Transverse colon (tissue), 3 donors: ENCODE measurements around the gene RHOBTB1.

Experiments used
- POLR2A ChIP-seq: fragments of 450-650 bp; IDR thresholded peaks from one replicate; pipeline ENCODE4 v1.6.1; 2016; ENCODE audit warnings: antibody characterized with exemption, mild to moderate bottlenecking, moderate library complexity
- TF ChIP-seq, protein P1 (sequence below), 5 experiments: fragments of 200-600 bp in 3 of 5; fragments of 450-650 bp in 2 of 5; sonication (generic) in 3 of 5; IDR thresholded peaks; 1 replicate in 2 of 5; 2 replicates in 3 of 5; pipeline ENCODE4 v1.5.1; 2016 to 2017; ENCODE audit warnings: antibody characterized with exemption in 5 of 5, inconsistent platforms in 3 of 5, mild to moderate bottlenecking in 2 of 5, moderate library complexity in 1 of 5

DNA sequence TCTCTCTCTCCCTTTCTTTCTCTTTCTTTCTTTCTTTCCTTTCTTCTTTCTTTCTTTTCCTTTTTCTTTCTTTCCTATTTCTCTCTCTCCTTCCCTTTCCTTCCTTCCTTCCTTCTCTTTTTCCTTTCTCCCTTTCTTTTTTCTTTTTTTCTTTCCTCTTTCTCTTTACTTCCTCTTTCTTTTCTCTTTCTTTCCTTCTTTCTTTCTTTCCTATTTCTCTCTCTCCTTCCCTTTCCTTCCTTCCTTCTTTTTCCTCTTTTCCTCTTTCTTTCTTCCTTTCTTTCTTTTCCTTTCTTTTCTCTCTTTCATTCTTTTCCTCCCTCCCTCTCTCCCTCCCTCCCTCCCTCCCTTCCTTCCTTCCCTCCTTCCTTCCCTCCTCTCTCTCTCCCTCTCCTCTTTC lies 81.5 kb downstream of the RHOBTB1 start:
- no peak for TF ChIP-seq POLR2A
- TF ChIP-seq, protein P1, sequence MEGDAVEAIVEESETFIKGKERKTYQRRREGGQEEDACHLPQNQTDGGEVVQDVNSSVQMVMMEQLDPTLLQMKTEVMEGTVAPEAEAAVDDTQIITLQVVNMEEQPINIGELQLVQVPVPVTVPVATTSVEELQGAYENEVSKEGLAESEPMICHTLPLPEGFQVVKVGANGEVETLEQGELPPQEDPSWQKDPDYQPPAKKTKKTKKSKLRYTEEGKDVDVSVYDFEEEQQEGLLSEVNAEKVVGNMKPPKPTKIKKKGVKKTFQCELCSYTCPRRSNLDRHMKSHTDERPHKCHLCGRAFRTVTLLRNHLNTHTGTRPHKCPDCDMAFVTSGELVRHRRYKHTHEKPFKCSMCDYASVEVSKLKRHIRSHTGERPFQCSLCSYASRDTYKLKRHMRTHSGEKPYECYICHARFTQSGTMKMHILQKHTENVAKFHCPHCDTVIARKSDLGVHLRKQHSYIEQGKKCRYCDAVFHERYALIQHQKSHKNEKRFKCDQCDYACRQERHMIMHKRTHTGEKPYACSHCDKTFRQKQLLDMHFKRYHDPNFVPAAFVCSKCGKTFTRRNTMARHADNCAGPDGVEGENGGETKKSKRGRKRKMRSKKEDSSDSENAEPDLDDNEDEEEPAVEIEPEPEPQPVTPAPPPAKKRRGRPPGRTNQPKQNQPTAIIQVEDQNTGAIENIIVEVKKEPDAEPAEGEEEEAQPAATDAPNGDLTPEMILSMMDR (IDR thresholded peaks at IDR 0.05): no peak
